Subcutaneous abdominal adipose tissue (tissue), 5 donors: ENCODE data around the gene PRDM15.

Experiments
- H3K27ac ChIP-seq: one replicate; pipeline ENCODE4 v1.7.0; 2013; ENCODE audit warnings: low read depth, mild to moderate bottlenecking, inconsistent platforms, low read length, moderate library complexity
- H3K27me3 ChIP-seq, 5 donors: one replicate each; pipeline ENCODE4 v1.7.0; 2013; ENCODE audit warnings: low read length in 5 of 5, inconsistent platforms in 1 of 5; ENCODE audit not compliant: control insufficient read depth in 5 of 5, insufficient read depth in 4 of 5
- H3K36me3 ChIP-seq, 5 donors: one replicate each; pipeline ENCODE4 v1.7.0; 2013; ENCODE audit warnings: low read length in 5 of 5; ENCODE audit not compliant: control insufficient read depth in 5 of 5, insufficient read depth in 5 of 5
- H3K4me1 ChIP-seq, 5 donors: one replicate each; pipeline ENCODE4 v1.7.0; 2013; ENCODE audit warnings: low read length in 5 of 5, mild to moderate bottlenecking in 3 of 5, moderate library complexity in 1 of 5; ENCODE audit not compliant: control insufficient read depth in 5 of 5, insufficient read depth in 5 of 5
- H3K4me3 ChIP-seq, 5 donors: one replicate each; pipeline ENCODE4 v1.7.0; 2013; ENCODE audit warnings: low read length in 5 of 5, low read depth in 1 of 5
- H3K9ac ChIP-seq, 5 donors: one replicate each; pipeline ENCODE4 v1.7.0; 2013; ENCODE audit warnings: low read length in 5 of 5, mild to moderate bottlenecking in 4 of 5, moderate library complexity in 3 of 5
- H3K9me3 ChIP-seq, 5 donors: one replicate each; pipeline ENCODE4 v1.7.0; 2013; ENCODE audit warnings: low read length in 5 of 5; ENCODE audit not compliant: control insufficient read depth in 5 of 5
- donor health status: healthy.
- donor health status: healthy.
- donor health status: healthy.
- donor health status: healthy.
- donor health status: healthy.

Gene PRDM15

GRCh38 chr21:41830764-41831452, 48.2 kb downstream of the PRDM15 start:
- H3K36me3 ChIP-seq = peaks cover 0 to 64% (median 44%) of the 10 kb centered on the region in 5 donors
- no peaks in the 10 kb centered on the region for H3K27me3 ChIP-seq
- H3K9me3 ChIP-seq = no peaks in the 10 kb centered on the region
- H3K27ac ChIP-seq = no peak overlapping the region
- H3K4me1 ChIP-seq = no peaks in the 10 kb centered on the region
- H3K9ac ChIP-seq = no peak overlapping the region
- H3K4me3 ChIP-seq = no peak overlapping the region

GRCh38 chr21:41830145-41830707, 48.9 kb downstream of the PRDM15 start:
- H3K27ac ChIP-seq = no peak overlapping the region
- H3K36me3 ChIP-seq = peaks cover 0 to 66% (median 45%) of the 10 kb centered on the region in 5 donors
- no peak overlapping the region for H3K4me3 ChIP-seq
- no peak overlapping the region for H3K9ac ChIP-seq
- H3K4me1 ChIP-seq = no peaks in the 10 kb centered on the region
- H3K27me3 ChIP-seq = no peaks in the 10 kb centered on the region
- H3K9me3 ChIP-seq = no peaks in the 10 kb centered on the region

- H3K27me3 ChIP-seq = no peaks in the 10 kb centered on the region
- H3K36me3 ChIP-seq = peaks cover 0 to 58% (median 40%) of the 10 kb centered on the region in 5 donors
- no peak overlapping the region for H3K4me3 ChIP-seq
- no peaks in the 10 kb centered on the region for H3K4me1 ChIP-seq
- H3K27ac ChIP-seq = no peak overlapping the region
- no peak overlapping the region for H3K9ac ChIP-seq
- H3K9me3 ChIP-seq = no peaks in the 10 kb centered on the region
Observed at GRCh38 chr21:41828884-41829360, 50.2 kb downstream of the PRDM15 start.

DNA sequence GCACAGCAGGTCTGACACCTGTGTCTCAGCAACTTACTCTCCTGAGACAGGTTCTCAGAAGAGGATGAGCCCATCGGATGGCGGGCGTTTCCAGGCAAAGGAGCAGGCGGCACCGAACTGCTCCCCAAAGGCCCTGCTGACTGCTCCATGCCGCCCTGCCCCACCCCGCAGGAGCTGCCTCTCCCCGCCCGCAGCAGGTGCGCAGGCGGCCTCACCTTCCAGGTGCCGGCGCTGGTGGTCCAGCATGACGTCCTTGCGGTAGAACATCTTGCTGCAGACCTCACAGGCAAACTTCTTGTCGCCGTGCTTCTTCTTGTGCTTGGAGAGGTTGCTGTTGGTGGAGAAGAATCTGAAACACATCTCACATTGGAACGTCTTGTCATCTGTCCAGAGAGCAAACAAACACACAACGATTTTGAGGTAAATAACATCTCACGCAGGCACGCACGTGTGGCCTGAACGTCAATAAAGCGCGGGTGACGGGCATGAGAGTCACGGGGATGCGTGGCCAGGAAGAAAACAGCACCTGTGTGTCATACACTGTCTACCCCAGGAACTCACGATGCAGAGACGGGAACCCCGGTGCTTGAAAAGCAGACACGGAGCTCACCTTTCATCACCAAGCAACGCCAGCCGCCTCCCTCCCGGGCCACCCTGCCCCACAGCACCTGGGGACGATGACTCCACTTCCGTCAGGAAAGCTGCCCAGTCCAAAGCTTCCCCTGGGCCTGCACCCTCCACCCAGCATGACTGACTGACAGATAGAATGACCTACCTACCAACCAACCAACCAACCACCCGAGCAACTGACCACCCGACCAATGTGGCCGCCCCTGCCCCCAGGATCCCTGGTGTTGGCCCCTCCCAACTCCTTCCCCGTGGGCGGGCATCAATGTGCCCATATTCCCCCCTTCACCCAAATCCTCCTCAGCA, 50.9 kb downstream of the PRDM15 start:
- no peaks in the 10 kb centered on the region for H3K4me1 ChIP-seq
- peaks cover 0 to 57% (median 41%) of the 10 kb centered on the region in 5 donors for H3K36me3 ChIP-seq
- no peak overlapping the region for H3K27ac ChIP-seq
- no peak overlapping the region for H3K9ac ChIP-seq
- H3K4me3 ChIP-seq = no peak overlapping the region
- H3K9me3 ChIP-seq = no peaks in the 10 kb centered on the region
- no peaks in the 10 kb centered on the region for H3K27me3 ChIP-seq

GRCh38 chr21:41825881-41826280, 53.3 kb downstream of the PRDM15 start:
- Histone ChIP-seq H3K9ac (no peak overlapping the region), H3K9me3 (no peaks in the 10 kb centered on the region), H3K4me1 (no peaks in the 10 kb centered on the region), H3K27ac (no peak overlapping the region), H3K4me3 (no peak overlapping the region), H3K36me3 (peaks cover 0 to 58% (median 49%) of the 10 kb centered on the region in 5 donors), H3K27me3 (no peaks in the 10 kb centered on the region)

GRCh38 chr21:41825216-41825615, 53.9 kb downstream of the PRDM15 start:
- no peaks in the 10 kb centered on the region for H3K27me3 ChIP-seq
- H3K4me1 ChIP-seq = no peaks in the 10 kb centered on the region
- no peak overlapping the region for H3K9ac ChIP-seq
- peaks cover 0 to 64% (median 52%) of the 10 kb centered on the region in 5 donors for H3K36me3 ChIP-seq
- no peak overlapping the region for H3K4me3 ChIP-seq
- H3K27ac ChIP-seq = no peak overlapping the region
- no peaks in the 10 kb centered on the region for H3K9me3 ChIP-seq

DNA sequence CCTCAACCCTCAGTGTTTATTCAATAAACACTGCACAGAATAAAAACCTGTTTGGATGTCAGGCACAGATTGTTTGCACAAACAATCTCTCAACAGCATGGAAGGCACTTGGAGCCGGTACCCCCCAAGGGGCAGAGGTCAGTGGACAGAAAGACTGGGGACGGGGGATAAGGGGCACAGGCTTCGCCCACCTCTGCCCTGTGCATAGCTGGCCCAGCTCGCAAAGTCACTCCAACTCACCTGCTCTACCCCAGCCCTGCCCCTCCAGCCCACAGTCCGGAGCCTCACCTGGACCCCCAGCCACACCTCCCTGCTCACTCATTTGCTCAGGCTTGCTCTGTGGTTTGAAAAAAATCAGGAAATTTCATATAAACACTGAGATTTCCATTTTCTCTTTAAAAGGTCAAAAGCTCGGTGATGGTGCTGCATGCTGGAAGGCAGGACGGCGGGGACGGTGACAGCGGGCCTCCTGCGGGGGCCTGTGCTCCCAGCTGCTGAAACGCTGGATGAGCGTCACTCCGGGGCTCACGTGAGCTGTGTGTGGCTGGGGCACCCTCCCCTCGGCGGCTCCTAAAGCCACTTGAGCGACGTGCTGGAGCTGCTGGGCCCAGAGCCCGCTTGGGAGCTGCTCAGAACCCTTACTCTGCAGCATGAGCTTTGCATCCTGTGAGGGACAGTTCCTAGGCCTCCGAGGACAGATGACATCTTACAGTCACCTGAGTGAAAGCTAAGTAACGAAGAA, 54.5 kb downstream of the PRDM15 start:
- Histone ChIP-seq H3K36me3 (peaks cover 0 to 68% (median 52%) of the 10 kb centered on the region in 5 donors), H3K27me3 (no peaks in the 10 kb centered on the region), H3K9ac (no peak overlapping the region), H3K4me3 (no peak overlapping the region), H3K9me3 (no peaks in the 10 kb centered on the region), H3K27ac (no peak overlapping the region), H3K4me1 (no peaks in the 10 kb centered on the region)

- no peak overlapping the region for H3K27ac ChIP-seq
- H3K9me3 ChIP-seq = no peaks in the 10 kb centered on the region
Observed at GRCh38 chr21:41823906-41824305, 55.2 kb downstream of the PRDM15 start.

DNA sequence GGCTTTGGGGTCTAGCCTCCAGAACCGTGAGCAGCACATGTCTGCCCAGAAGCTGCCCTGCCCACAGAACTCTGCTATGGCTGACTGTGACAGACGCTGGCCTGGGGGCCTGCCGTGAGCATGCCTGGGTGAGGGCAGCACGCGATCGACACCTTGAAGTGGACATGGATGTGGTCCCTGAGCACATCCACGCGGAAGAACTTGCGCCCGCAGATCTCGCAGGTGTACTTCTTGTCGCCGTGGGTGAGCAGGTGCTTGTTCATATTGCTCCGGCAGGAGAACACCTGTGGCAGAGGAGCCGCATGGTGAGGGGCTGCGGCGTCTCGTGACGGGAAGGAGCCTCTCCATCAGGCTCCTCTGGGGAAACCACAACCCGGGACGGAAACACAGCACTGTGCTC, 56.0 kb downstream of the PRDM15 start:
- Histone ChIP-seq H3K27ac (no peak overlapping the region), H3K36me3 (peaks cover 0 to 72% (median 50%) of the 10 kb centered on the region in 5 donors), H3K27me3 (no peaks in the 10 kb centered on the region), H3K4me3 (no peak overlapping the region), H3K4me1 (peaks cover 0 to 2% (median 0%) of the 10 kb centered on the region in 5 donors), H3K9ac (no peak overlapping the region), H3K9me3 (no peaks in the 10 kb centered on the region)

More at GRCh38 chr21:41823906-41824305, 55.2 kb downstream of the PRDM15 start:
- Histone ChIP-seq H3K36me3 (peaks cover 0 to 71% (median 52%) of the 10 kb centered on the region in 5 donors), H3K4me3 (no peak overlapping the region), H3K27me3 (no peaks in the 10 kb centered on the region), H3K4me1 (peaks cover 0 to 2% (median 0%) of the 10 kb centered on the region in 5 donors), H3K9ac (no peak overlapping the region)
